HG02970 (cell line): Measurements from ENCODE around the gene UROS.

ENCODE experiments used
- ATAC-seq: cut with Tn5 transposase; IDR thresholded peaks from one replicate; pipeline ENCODE4 v1.9.1; 2021; ENCODE audit warnings: mild to moderate bottlenecking, moderate library complexity, moderate number of reproducible peaks; ENCODE audit not compliant: unreplicated experiment, low FRiP score

Gene UROS

DNA sequence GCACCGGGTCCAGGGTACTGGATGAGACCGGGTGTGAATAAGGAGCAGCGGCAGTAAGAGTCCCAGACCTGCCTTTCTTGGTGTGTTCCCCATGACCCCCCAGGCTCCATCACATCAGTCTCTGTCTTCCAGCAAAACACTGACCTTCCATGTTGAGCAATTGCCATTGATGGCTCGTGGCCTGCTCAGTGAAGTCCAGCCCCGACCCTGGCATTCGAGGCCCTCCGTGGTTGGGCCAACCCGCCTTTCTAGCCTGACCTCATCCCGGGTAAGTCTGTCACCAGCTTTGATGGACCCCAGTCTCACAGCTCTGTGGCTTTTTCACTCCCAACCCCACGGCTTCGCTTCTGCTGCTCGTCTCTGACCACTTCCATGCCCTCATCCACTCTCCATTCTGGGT lies 53.9 kb downstream of the UROS start:
- ATAC-seq: no peak

DNA sequence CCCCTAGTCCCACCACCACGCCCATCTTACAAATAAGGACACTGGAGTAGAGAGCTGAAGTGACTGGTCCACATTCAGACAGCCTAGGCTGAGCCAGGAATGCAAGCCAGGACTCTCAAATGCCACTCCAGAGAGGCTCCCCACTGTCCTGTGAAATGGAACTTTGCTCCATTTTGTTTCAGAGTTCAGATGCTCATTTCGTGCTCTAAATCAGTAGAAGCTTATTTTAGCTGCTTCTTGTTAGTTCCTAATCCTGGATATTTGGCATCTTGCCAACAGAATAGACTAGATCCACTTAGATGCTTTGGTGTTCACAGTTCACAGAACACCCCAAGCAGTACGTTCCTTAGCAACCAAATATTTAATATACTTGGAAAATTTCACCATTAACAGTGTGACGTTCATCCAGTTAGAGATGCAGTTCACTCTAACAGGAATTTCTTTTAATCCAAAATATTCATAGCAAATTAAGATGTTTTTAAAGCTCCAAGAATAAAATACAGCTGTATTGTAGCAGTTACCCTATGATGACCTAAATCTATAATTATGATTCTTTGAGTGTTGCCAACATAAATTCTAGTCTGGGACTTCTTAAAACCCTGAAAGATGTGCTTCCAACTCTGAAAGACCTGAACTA lies 54.7 kb downstream of the UROS start:
- no peak for ATAC-seq

DNA sequence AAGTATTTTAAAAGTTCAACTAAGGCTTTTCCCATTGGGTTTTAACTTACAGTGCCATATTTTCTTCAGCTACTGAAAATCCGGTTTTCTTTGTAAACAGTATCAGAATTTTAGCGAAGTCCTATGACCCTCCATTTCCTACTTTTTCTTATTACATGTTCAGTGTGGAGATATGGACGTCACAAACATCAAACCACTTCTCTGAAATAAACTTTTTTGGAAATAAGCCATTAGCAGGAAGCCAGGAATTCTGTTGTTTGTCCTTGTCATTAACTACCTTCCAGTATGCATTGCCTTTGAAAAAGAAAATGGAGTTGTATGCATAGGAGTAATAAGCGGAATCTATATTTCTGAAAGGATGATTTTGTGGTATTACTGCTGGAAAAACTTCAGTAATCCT lies 56.5 kb downstream of the UROS start:
- ATAC-seq: no peak

DNA sequence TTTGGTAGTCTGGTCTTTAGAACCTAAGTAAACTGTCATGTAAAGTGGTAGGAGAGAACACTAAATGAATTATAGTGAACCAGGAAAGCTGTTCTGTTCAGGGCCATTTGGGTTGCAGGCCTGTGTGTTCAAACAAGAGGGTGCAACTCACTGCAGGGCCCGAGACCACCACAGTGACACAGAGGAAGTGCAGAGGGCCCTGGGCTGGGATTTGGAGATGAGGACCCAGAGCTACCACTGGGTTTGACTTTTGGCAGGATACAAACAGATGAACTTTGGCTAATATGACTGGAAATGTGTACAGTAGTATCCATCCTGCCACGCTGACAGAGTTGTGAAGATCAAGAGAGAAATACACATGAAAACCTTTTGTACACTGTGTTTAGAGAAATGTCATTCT lies 57.2 kb downstream of the UROS start:
- no peak for ATAC-seq

GRCh38 chr10:125762692-125763648 lies 60.1 kb downstream of the UROS start:
- no peak for ATAC-seq

DNA sequence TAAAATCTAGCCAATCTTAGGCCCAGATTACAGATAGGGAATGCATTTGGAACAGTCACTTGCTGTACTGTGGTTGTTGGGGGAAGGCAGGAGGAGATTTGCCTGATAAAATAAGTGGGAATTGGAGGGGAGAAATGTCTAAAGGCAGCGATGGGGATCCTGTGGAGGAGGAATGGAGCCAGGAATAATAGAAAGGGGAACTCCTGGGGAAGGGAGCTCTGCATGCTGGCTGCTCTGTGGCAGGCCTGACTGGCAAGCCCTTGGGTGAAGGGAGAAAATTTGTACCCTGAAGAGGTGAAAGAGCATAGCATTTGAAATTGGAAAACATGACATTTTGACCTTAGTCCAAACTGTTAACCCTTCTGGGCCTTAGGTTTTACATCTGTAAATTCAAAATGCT lies 61.1 kb downstream of the UROS start:
- ATAC-seq: no peak

DNA sequence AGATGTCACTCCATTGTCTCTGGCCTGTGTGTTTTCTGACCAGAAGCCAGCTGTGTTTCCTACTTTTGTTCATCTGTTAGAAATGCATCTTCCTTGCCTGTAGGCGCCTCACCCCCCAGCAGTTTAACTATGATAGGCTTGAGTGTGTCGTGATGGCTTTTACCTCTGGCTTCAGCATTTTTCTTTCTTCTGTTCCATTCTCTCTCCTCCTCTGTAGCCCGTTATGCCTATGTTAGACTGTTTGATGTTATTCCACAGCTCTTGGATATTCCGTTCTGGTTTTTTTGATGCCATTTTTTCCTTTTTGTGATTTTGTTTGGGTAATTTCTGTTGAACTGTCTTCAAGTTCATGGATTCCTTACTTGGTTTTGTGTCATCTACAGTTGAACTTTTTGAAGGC lies 65.3 kb downstream of the UROS start:
- ATAC-seq: no peak

DNA sequence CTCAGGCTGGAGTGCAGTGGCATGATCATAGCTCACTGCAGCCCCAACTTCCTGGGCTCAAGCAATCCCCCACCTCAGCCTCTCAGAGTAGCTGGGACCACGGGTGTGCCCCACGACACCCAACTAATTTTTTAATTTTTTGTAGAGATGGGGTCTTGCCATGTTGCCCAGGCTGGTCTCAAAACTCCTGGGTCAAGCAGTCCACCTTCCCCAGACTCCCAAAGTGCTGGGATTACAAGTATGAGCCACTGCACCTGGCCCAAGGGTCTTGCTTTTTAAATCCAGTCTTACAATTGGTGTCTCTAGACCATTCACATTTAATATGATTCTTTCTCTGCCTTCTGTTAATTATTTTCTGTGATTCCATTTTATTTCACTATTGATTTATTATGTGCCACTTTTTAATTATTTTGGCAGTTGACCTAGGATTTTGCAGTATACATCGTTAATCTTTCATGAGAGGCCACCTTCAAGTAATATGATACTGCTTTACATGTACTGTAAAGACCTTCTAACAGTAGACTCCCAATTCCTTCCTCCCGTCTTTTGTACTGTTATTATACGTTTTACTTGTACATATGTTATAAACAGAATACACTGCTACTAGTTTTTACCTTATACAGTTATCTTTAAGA lies 66.1 kb downstream of the UROS start:
- no peak for ATAC-seq

DNA sequence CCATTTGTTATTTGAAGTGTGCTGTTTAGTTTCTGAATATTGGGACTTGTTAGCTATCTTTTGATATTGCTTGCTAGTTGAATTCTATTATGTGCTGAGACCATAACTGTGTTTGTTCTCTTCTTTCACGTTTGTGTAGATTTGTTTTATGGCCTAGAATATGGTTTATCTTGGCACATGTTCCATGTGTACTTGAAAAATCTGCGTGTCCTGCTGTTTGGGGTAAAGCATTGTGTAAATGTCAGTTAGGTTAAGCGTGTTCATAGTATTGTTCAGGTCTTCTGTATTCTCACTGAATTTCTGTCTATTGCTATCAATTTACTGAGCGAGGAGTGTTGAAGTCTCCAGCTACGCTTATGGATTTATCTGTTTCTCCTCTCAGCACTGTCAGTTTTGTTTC lies 66.9 kb downstream of the UROS start:
- ATAC-seq: no peak

GRCh38 chr10:125747417-125747816 lies 75.6 kb downstream of the UROS start:
- no peak for ATAC-seq

GRCh38 chr10:125744909-125745308 lies 78.1 kb downstream of the UROS start:
- ATAC-seq: no peak

DNA sequence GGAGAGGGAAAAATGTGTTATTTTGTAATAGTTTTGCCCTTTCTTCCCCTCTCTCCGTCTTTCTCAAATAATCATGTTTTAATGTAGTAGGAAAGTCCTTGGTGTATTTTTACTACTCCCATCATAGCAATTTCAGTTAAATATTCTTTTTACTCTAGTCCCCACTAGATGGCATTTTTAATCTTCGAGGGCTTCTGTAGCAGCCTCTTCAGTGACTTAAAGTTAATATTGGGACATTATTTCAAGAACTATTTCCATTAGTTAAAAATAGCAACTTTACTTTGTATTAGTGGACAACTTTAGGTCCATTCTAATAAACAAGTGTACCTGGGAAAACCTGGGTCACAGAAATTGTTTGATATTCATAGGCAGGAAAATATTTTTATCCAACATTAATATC lies 80.6 kb downstream of the UROS start:
- no peak for ATAC-seq

DNA sequence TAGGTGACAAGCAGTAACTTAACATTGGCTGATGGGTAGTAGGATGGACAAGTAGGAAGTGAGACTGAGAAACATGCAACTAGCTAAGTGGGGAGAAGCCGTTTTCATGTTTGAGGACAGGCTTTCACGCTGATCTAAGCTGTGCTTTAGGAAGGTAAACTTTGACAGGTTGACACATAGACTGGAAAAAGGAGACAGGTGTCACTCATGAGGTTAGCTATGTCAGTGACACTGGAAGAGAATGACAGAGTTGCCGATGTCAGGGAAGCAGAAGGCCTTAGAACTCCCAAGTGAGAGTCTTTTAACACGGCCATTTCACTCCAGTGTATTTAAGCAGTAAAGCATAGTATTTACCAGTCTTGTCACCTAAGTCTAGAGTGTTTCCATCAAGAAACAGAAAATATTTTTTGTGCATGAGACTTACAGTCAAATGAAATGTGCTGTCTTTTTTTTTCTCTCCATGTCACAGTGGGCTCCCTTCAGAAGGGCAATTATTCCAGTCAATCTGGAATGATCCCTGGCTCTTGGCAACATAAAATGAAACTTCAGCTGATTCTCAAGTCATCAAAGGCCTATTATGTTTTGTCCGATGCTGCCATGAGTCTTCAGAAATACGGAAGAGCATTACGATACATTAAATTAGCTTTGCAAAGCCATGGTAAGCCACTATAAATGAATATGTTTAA lies 82.9 kb downstream of the UROS start:
- ATAC-seq: no peak
